ENCODE results near the gene MBLAC2.

MBLAC2 gene

DNA sequence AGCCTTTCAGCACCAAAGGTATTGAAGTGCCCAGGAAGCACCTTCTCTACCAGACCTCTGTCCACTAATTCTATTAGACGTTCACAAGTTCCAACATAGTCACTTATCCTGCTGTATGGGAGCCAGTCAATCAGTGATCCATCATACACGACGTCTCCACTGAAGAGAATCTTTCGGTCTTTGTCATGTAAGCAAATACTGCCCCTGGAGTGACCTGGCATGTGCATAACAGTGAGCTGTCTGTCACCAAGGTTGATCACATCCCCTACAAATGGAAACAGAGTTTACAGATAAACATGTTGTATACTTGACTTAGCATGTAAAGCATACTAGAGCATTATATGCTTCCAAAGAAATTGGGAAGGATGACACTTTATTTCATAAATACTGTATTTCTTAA, 13.3 kb downstream of the MBLAC2 start:
- DNase-seq (ENCODE audit: low read depth) = no peak

DNA sequence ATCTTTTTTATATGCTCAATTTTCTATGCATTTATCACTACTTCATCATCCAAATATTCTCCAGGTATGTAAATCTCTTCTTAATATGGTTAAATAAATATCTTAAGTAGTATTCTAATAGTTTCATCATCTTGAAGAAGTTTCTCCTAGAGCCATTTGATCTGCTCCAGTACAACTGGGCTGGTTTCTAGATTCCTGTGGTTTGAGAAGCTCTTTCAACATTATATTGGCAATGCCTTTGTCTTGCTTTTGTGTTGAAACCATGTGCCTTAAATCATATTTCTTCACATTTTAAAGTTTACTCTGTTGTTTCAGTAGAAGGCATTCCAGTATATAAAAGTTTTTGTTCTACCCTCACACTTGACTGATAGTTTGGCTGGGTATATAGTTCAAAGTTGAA, 27.6 kb downstream of the MBLAC2 start:
- no peak for DNase-seq (ENCODE audit: low read depth)

DNA sequence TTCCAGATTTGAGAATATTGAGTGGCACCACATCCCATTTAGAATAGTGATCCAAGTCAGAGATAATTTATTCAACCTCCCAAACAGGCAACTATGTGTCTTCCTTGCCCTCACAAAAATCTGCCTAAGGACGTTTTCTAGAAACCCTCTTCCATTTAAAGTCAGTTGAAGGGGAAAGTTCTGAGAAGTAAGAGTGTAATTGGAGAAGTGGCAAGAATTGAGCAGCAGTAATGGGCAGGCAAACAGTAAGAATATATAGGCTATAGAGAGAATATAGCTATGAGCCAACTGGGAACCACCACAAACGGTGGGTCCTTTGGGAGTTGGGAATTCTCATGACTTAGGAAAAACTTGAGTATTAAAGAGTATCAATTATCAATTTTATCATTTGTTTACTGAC, 33.9 kb downstream of the MBLAC2 start:
- DNase-seq (ENCODE audit: low read depth) = no peak

DNA sequence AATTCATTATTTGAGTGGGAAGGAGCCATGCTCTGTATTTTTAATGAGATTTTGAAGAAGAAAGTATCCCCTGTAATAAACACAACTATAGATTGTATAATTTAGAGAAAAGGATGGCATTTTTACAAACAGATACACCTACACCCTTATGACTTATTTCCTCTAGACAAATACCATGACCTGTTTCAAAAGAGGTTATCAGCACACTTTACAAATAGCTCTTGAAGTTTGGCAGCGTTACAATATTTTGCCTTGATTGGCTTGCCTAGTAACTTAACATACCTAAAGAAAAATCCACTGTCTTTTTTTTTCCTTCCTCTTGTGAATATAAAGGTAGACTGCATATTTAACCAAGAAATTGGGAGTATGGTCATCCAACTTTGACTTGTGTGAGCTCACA, 36.5 kb downstream of the MBLAC2 start:
- DNase-seq (ENCODE audit: low read depth) = no peak

DNA sequence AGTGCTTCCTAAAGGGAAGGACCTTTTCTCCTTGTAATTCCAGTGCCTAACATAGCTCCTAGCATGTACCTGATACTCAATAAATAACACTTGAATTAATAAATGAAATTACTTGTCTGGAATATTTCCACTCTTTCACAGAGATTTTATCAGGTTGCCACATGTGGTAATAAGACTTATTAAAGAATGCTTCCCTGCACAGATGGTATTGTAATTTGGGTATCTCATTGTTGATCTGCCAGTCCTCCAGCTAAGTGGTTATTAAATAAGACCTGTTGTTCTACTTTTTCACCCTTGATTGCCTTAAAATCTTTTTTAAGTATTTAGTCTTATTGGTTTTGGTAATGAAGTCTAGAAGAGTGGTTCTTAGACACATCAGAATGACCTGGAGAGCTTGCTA, 36.9 kb downstream of the MBLAC2 start:
- DNase-seq (ENCODE audit: low read depth) = no peak

DNA sequence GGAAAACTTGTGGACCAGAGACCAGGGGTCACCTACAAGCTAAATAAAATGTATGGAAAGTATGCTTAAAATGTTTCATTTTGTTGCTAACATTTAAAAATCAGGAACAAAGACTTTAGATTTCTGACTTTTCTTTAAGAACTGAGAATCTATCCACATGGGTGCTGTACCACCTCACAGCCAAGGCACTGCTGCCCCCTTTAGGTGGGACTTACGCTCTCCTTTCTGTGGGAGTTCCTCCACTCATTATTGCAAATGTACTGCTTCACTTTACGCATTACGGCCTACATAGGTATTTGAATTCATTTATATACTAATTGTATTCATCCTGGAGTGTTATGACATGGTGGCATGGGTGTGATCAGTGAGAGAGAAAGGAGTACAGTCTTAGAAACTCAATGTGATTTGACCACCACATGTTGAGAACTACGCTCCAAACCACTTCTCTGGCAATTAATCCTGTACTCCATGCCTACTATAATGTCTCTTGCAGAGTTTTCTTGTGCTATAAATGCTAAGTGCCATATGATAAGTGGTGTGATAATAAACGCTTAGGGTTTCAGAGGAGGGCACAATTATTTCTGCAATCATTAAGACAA, 40.4 kb downstream of the MBLAC2 start:
- DNase-seq (ENCODE audit: low read depth) = no peak

DNA sequence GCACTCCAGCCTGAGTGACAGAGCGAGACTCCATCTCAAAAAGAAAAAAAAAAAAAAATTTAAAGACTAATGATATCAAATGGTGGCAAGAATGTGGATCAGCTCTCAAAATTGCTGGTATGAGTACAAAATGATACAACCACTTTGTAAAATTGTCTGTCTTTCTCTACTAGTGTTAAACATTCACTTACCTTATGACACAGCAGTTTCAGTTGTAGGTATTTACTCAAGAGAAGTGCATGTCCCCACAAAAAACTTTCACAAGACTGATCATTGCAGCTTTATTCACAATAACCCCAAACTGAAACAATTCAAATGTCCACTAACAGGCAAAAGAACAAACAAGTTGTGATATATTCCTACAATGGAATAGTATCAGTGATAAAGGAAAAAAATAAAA, 50.3 kb downstream of the MBLAC2 start:
- no peak for DNase-seq (ENCODE audit: low read depth)

DNA sequence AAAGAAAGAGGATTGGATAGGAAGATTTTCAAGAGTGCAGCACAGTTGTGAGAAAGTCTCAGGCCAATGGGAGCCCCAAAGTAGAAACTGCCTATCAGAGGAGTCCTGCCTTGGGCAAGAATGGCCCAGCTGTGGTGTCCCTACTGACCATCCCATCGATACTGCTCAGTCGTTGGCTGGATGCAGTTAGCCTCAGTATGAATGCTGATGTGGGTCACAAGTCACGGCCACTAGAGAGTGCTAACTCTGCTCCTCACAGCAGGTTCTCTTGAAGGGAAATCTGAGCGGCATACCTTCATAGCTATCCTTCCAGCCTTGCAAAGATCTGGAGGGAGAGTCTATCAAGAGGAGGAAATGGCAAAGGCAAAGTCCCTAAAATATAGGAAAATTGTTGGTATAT, 53.4 kb downstream of the MBLAC2 start:
- DNase-seq (ENCODE audit: low read depth) = no peak

DNA sequence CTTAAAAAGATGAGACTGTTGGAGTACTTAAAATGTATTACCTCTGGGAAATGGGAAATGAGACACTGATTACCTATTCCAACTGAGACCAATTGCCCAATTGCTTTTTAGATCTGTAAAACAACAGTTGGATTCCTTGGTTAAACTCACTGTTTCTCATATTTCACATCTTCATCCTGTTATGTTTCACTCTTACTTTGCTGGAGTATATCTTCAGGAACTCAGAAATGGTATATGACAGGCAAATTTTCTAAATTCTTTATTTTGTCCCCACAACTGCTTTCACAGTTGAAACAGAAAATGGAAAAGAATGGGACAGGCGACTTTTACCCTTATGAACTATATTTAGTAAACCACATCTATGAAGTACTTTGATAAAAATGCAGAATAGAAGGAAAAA, 56.4 kb downstream of the MBLAC2 start:
- no peak for DNase-seq (ENCODE audit: low read depth)

DNA sequence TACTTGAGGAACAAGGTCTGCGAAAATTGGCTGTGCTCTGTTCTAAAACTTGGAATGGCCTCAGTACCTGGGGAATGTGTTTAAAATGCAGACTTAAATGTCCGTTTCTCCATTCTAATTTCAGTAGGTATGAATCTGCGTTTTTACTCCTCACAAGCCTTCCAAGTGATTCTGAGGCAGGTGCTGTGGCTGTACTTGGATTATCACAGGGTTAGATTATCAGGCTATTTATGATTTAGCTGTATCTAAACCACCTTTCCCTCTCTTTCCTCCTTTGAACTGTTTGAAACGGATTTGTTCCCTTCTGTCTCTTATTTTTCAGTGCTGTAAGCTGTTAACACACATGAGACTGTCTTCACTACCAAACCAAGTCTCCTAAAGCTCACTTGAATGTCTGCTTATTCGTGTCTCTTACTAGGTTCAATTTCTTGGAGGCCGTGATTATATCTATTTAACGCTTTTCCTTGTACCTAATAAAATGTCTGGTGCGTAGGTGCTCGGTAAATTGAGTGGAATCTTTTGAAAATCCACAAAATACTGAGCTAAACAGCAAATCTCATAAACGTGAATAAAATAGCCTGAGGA, 64.3 kb downstream of the MBLAC2 start:
- DNase-seq (ENCODE audit: low read depth) = no peak

DNA sequence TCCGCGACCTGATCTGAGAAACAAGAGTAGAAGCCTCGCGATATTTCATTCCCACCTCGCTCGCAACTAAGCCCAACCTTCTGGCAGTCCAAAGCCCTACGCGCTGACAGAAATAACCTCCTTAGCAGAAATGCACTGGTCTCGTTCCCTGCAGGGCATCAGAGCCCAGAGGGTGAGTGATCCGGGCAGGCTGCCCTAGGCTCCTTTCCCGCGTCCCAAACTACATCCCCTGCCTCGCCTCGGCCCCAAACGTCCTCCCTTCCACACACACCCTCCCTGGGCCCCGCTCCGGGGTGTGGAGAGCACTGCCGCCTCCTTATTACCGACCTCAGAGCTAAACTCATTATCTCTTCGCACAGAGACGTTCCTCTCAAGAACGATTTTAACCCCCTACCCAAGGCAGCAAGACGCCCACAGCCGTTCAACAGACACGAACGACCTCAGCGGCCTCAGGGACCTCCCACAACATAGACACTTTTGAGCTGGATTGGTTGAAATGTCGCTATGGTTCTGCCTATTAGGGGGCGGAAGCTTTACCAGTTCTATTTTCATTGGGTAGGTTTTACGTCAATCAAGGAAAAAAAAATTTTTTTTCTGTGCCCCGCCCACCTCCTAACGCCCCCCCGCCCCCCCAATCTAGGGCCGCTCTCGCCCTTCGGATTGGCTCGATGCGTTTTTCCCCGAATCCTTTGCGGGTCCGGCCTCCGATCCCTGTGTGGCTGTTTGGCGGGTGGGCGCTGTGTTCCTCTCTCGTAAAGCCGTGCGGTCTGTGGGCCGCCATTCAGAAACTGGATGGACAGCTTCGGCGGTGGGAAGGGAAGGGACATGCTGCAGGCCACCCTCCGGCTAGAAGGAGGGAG, 65.0 kb downstream of the MBLAC2 start, which contains the start of gene CETN3:
Gene CETN3, minus strand, starts transcription at position 439 of the 860 bp plus-strand sequence. Its CDS starts 95 bp downstream, at position 344.
- peak; percentile 80 for DNase-seq (ENCODE audit: low read depth)

DNA sequence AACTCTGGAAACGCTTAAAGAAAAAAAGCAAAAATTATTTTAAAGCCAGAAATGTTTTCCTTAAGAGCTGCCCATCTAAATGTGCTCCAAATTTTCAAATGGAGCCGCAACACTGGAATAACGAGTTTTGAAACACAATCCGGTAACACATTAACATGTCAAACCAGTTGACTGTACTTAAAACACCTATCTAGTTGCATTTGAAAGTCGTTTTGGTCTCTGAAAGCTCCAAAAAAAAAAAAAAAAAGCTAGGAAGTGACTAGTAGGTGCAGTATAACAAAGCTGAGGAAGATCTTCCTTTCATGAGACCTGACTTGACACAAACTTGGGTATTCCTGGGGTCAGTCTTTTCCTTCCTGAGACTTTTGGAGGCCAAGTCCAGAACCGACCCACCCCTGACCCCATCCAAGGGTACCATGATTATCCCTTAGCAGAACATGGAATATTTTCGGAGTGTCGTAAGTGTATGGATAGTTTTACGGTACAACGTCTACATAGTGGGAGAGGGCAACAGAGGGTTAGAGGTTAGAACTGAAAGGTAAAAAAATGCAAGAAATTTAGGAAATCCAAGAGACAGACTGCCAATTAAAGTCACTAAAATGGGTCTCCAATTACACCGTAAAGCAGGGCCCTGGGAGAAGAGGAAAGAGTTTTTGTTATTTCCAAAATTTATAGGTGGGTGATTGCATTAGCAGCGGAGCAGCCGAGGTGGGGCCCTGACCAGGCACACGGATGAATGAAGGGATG, 65.8 kb downstream of the MBLAC2 start:
- no peak for DNase-seq (ENCODE audit: low read depth)
